ENCODE results near the gene GTF2IRD1. TPM values are rescaled to one million over a fixed set of nuclear protein-coding genes. Genes with fewer than 3 reads are reported as not detected.
A peak's percentile ranks its signal among the peaks of the same experiment; 100 is the strongest.

The GTF2IRD1 gene
- total RNA-seq, 1 experiment from 2014 or later: 54.0 TPM

GRCh38 chr7:74501298-74501697 lies 47.6 kb downstream of the GTF2IRD1 start:
- Histone ChIP-seq H3K9me3 (ENCODE audit: control insufficient read depth, insufficient read depth, low read depth, low read length) (no peaks in the 10 kb centered on the region), H3K4me1 (ENCODE audit: control insufficient read depth, insufficient read depth, low read length) (0 out of 2 replicates have a peak, but pooled peaks cover 4% of the 10 kb centered on the region), H3K4me3 (ENCODE audit: low read depth in 2 of 2, low read length in 2 of 2) (no peak overlapping the region), H3K27me3 (ENCODE audit: control insufficient read depth, insufficient read depth, low read length) (no peaks in the 10 kb centered on the region), H3K36me3 (ENCODE audit: control insufficient read depth, insufficient read depth, low read length) (no peaks in the 10 kb centered on the region), H3K27ac (ENCODE audit: low read length) (peak overlapping the region; percentile 40)
- DNase-seq (ENCODE audit: low read depth, low spot score): no peak
- CTCF ChIA-PET: no interaction called here
- ATAC-seq: no peak
- TF ChIP-seq, protein P1, sequence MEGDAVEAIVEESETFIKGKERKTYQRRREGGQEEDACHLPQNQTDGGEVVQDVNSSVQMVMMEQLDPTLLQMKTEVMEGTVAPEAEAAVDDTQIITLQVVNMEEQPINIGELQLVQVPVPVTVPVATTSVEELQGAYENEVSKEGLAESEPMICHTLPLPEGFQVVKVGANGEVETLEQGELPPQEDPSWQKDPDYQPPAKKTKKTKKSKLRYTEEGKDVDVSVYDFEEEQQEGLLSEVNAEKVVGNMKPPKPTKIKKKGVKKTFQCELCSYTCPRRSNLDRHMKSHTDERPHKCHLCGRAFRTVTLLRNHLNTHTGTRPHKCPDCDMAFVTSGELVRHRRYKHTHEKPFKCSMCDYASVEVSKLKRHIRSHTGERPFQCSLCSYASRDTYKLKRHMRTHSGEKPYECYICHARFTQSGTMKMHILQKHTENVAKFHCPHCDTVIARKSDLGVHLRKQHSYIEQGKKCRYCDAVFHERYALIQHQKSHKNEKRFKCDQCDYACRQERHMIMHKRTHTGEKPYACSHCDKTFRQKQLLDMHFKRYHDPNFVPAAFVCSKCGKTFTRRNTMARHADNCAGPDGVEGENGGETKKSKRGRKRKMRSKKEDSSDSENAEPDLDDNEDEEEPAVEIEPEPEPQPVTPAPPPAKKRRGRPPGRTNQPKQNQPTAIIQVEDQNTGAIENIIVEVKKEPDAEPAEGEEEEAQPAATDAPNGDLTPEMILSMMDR (IDR thresholded peaks at IDR 0.05): no peak
- TF ChIP-seq POLR2AphosphoS5 (IDR thresholded peaks at IDR 0.05; ENCODE audit: low read depth, low read length) (no peak), SIN3A (IDR thresholded peaks at IDR 0.05; ENCODE audit: borderline replicate concordance, insufficient read depth, low read depth, low read length) (no peak), TCF7L2 (IDR thresholded peaks at IDR 0.05; ENCODE audit: low read depth, low read length) (no peak)
- TF ChIP-seq, protein P2, sequence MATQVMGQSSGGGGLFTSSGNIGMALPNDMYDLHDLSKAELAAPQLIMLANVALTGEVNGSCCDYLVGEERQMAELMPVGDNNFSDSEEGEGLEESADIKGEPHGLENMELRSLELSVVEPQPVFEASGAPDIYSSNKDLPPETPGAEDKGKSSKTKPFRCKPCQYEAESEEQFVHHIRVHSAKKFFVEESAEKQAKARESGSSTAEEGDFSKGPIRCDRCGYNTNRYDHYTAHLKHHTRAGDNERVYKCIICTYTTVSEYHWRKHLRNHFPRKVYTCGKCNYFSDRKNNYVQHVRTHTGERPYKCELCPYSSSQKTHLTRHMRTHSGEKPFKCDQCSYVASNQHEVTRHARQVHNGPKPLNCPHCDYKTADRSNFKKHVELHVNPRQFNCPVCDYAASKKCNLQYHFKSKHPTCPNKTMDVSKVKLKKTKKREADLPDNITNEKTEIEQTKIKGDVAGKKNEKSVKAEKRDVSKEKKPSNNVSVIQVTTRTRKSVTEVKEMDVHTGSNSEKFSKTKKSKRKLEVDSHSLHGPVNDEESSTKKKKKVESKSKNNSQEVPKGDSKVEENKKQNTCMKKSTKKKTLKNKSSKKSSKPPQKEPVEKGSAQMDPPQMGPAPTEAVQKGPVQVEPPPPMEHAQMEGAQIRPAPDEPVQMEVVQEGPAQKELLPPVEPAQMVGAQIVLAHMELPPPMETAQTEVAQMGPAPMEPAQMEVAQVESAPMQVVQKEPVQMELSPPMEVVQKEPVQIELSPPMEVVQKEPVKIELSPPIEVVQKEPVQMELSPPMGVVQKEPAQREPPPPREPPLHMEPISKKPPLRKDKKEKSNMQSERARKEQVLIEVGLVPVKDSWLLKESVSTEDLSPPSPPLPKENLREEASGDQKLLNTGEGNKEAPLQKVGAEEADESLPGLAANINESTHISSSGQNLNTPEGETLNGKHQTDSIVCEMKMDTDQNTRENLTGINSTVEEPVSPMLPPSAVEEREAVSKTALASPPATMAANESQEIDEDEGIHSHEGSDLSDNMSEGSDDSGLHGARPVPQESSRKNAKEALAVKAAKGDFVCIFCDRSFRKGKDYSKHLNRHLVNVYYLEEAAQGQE (IDR thresholded peaks at IDR 0.05; ENCODE audit: insufficient read depth in 1 of 2, low read depth in 2 of 2, low read length in 1 of 2): no peak
- in situ Hi-C loops (cut with HindIII; ENCODE audit: low pct_unique_long_range_greater_than_20kb, low sequenced_read_pairs) (no loop called here), intact Hi-C loops (cut with micrococcal nuclease; ENCODE audit: unreplicated experiment) (no loop called here)
- POLR2A ChIA-PET: interaction anchor here (0.5 to 0.6 kb wide), 2 partner anchors 18 to 1795 kb away, joined by 3 to 4 read pairs; no protein-coding TSS in a partner anchor
- no TSS peak for BruUV-seq (replicated peaks)

DNA sequence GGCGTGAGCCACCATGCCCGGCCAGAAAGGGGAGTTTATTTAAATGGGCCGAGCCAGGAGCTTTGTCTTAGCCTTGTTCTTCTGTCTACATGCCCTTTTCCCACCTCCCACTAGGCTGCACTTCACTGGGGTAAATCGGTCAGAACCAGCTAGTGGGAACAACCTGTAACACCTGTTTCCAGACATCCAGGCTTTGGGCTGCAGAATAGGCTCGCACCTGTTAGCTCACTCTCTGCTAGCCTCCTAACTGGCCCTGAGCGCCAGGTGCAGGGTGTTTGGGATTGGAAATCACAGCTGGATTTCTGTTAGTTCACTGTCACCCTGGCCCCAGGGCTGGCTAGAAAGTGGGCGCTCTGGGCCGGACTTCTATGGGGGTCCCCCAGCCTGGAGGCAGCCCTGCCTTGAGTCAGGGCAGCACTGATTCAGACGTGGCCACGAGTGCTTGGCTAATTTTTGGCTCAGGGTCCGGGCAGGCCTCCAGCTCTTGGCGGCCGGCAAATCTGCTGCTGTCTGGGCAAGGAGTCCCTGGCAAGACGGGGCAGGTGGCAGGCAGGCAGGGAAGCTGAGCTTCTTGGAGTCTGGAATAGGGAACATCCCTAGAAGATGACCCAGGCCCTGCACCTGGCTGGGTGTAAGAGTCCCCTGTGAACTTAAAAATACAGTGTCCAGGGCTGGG lies 48.6 kb downstream of the GTF2IRD1 start:
- ChIA-PET POLR2A (interaction anchor here (0.5 kb wide), 1 partner anchor 90 kb away, joined by 6 read pairs; no protein-coding TSS in a partner anchor), CTCF (no interaction called here)
- TF ChIP-seq, protein P1 (IDR thresholded peaks at IDR 0.05): no peak
- TF ChIP-seq, protein P2 (IDR thresholded peaks at IDR 0.05; ENCODE audit: insufficient read depth in 1 of 2, low read depth in 2 of 2, low read length in 1 of 2): no peak
- no peak for TF ChIP-seq SIN3A (IDR thresholded peaks at IDR 0.05; ENCODE audit: borderline replicate concordance, insufficient read depth, low read depth, low read length)
- TF ChIP-seq TCF7L2 (IDR thresholded peaks at IDR 0.05; ENCODE audit: low read depth, low read length): no peak
- TF ChIP-seq POLR2AphosphoS5 (IDR thresholded peaks at IDR 0.05; ENCODE audit: low read depth, low read length): no peak
- in situ Hi-C loops (cut with HindIII; ENCODE audit: low pct_unique_long_range_greater_than_20kb, low sequenced_read_pairs): no loop called here
- no peak overlapping the region for H3K4me3 ChIP-seq (ENCODE audit: low read depth in 2 of 2, low read length in 2 of 2)
- intact Hi-C loops (cut with micrococcal nuclease; ENCODE audit: unreplicated experiment): no loop called here
- H3K9me3 ChIP-seq (ENCODE audit: control insufficient read depth, insufficient read depth, low read depth, low read length): no peaks in the 10 kb centered on the region
- no peaks in the 10 kb centered on the region for H3K27me3 ChIP-seq (ENCODE audit: control insufficient read depth, insufficient read depth, low read length)
- BruUV-seq (replicated peaks): no TSS peak
- H3K27ac ChIP-seq (ENCODE audit: low read length): no peak overlapping the region
- no peaks in the 10 kb centered on the region for H3K36me3 ChIP-seq (ENCODE audit: control insufficient read depth, insufficient read depth, low read length)
- 0 out of 2 replicates have a peak, but pooled peaks cover 4% of the 10 kb centered on the region for H3K4me1 ChIP-seq (ENCODE audit: control insufficient read depth, insufficient read depth, low read length)
- DNase-seq (ENCODE audit: low read depth, low spot score) (no peak), ATAC-seq (no peak)
